DOHH2 (cell line): Measurements from ENCODE around the gene USB1.

Source experiments
- H3F3A ChIP-seq: fragments of 200-600 bp; sonication (generic), shearing (Covaris generic); 2 replicates; pipeline ENCODE4 v1.6.0; 2016; ENCODE audit warnings: antibody characterized with exemption, mild to moderate bottlenecking; ENCODE audit not compliant: control insufficient read depth, insufficient read depth
- H3K27ac ChIP-seq: fragments of 200-600 bp; sonication (generic); 2 replicates; pipeline ENCODE4 v1.5.1; 2014; ENCODE audit warnings: low read depth, mild to moderate bottlenecking, low read length, moderate library complexity
- H3K27me3 ChIP-seq: fragments of 200-600 bp; sonication (generic); 2 replicates; pipeline ENCODE4 v1.6.1; 2014; ENCODE audit warnings: mild to moderate bottlenecking, low read length, mixed read lengths; ENCODE audit not compliant: control insufficient read depth
- H3K36me3 ChIP-seq: fragments of 200-600 bp; sonication (generic); 2 replicates; pipeline ENCODE4 v1.6.1; 2014; ENCODE audit warnings: mild to moderate bottlenecking, low read length, moderate library complexity, mixed read lengths; ENCODE audit not compliant: control insufficient read depth
- H3K4me1 ChIP-seq: fragments of 200-600 bp; sonication (generic); 2 replicates; pipeline ENCODE4 v1.6.1; 2014; ENCODE audit warnings: mild to moderate bottlenecking, low read length, mixed read lengths; ENCODE audit not compliant: control insufficient read depth
- H3K4me2 ChIP-seq: fragments of 200-600 bp; sonication (generic); 2 replicates; pipeline ENCODE4 v1.6.0; 2014; ENCODE audit warnings: mild to moderate bottlenecking, low read length, moderate library complexity
- H3K4me3 ChIP-seq: fragments of 200-600 bp; sonication (generic); 2 replicates; pipeline ENCODE4 v1.5.1; 2014; ENCODE audit warnings: mild to moderate bottlenecking, low read length, mixed read lengths
- H3K79me2 ChIP-seq: fragments of 200-600 bp; sonication (generic); 2 replicates; pipeline ENCODE4 v1.6.1; 2014; ENCODE audit warnings: mild to moderate bottlenecking, low read length, mixed read lengths; ENCODE audit not compliant: control insufficient read depth
- H3K9me2 ChIP-seq: fragments of 200-600 bp; sonication (generic); replicated peaks from 2 replicates; pipeline ENCODE4 v1.6.1; 2014; ENCODE audit warnings: mild to moderate bottlenecking, low read length, mixed read lengths; ENCODE audit not compliant: control insufficient read depth
- H3K9me3 ChIP-seq: fragments of 200-600 bp; sonication (generic); 2 replicates; pipeline ENCODE4 v1.6.1; 2014; ENCODE audit warnings: antibody characterized with exemption, low read length, mixed read lengths; ENCODE audit not compliant: control insufficient read depth, insufficient read depth
- H4K20me1 ChIP-seq: fragments of 200-600 bp; sonication (generic); 2 replicates; pipeline ENCODE4 v1.6.0; 2014; ENCODE audit warnings: low read depth, mild to moderate bottlenecking, antibody characterized with exemption, low read length, moderate library complexity; ENCODE audit not compliant: control insufficient read depth, insufficient read depth
- CTCF ChIP-seq: fragments of 200-600 bp; sonication (generic); IDR thresholded peaks from one replicate; pipeline ENCODE4 v1.5.1; 2014; ENCODE audit warnings: antibody characterized with exemption, mild to moderate bottlenecking, low read depth, low read length; ENCODE audit not compliant: poor library complexity, severe bottlenecking
- EZH2phosphoT487 ChIP-seq: fragments of 200-600 bp; sonication (generic); IDR thresholded peaks from 2 replicates; pipeline ENCODE4 v1.6.1; 2017; ENCODE audit warnings: borderline replicate concordance, mild to moderate bottlenecking, antibody characterized with exemption, low read length, moderate library complexity, mixed read lengths

USB1 gene

GRCh38 chr16:57999366-57999970 is 1.7 kb upstream of the USB1 start:
- peaks cover 22% of the 10 kb centered on the region for H3K79me2 ChIP-seq
- H3K4me3 ChIP-seq = peak overlapping the region; percentile 77
- peaks cover 50% of the 10 kb centered on the region for H3K36me3 ChIP-seq
- peak overlapping the region; percentile 54 for H3K27ac ChIP-seq
- H4K20me1 ChIP-seq = peaks cover 6% of the 10 kb centered on the region; the same call in 1 of the 2 replicates
- H3K4me2 ChIP-seq = peak overlapping the region; percentile 93
- peaks cover 7% of the 10 kb centered on the region; the same call in 1 of the 2 replicates for H3F3A ChIP-seq
- H3K9me3 ChIP-seq = no peaks in the 10 kb centered on the region
- TF ChIP-seq CTCF = peak; percentile 23
- no peak for TF ChIP-seq EZH2phosphoT487
- no peaks in the 10 kb centered on the region for H3K27me3 ChIP-seq
- H3K9me2 ChIP-seq = no peaks in the 10 kb centered on the region
- peaks cover 25% of the 10 kb centered on the region for H3K4me1 ChIP-seq

GRCh38 chr16:57999971-58000705 is 1.1 kb upstream of the USB1 start, which contains the start of gene ZNF319:
Gene ZNF319 (minus strand): TSS chr16:58000672. CDS start chr16:57998265, 2,407 bp downstream.
- peak within 1 kb of the TSS; percentile 69 for H3K27ac ChIP-seq
- peaks cover 6% of the 10 kb centered on the region; the same call in 1 of the 2 replicates for H4K20me1 ChIP-seq
- H3K79me2 ChIP-seq = peaks cover 22% of the 10 kb centered on the region
- H3K9me2 ChIP-seq = no peaks in the 10 kb centered on the region
- no peaks in the 10 kb centered on the region for H3K27me3 ChIP-seq
- peaks cover 49% of the 10 kb centered on the region for H3K36me3 ChIP-seq
- peak within 1 kb of the TSS; percentile 77 for H3K4me3 ChIP-seq
- peak within 1 kb of the TSS; percentile 99 for H3K4me2 ChIP-seq
- peaks cover 7% of the 10 kb centered on the region; the same call in 1 of the 2 replicates for H3F3A ChIP-seq
- no peak for TF ChIP-seq CTCF
- H3K4me1 ChIP-seq = peaks cover 25% of the 10 kb centered on the region
- no peaks in the 10 kb centered on the region for H3K9me3 ChIP-seq

- Histone ChIP-seq H3K36me3 (peaks cover 45% of the 10 kb centered on the region), H3K27me3 (no peaks in the 10 kb centered on the region), H3F3A (peaks cover 7% of the 10 kb centered on the region; the same call in 1 of the 2 replicates), H3K4me2 (peak overlapping the region; percentile 99), H3K4me1 (peaks cover 25% of the 10 kb centered on the region), H3K27ac (no peak overlapping the region), H3K4me3 (peak overlapping the region; percentile 77), H3K9me3 (no peaks in the 10 kb centered on the region; the same call in 1 of the 2 replicates), H3K9me2 (no peaks in the 10 kb centered on the region), H3K79me2 (peaks cover 22% of the 10 kb centered on the region), H4K20me1 (peaks cover 6% of the 10 kb centered on the region; the same call in 1 of the 2 replicates)
- TF ChIP-seq EZH2phosphoT487 = no peak
- TF ChIP-seq CTCF = no peak
Measured at GRCh38 chr16:58001781-58002415, 691 bp downstream of the USB1 start.
